Measurements from ENCODE around the gene ODC1. TPM values are rescaled to one million over a fixed set of nuclear protein-coding genes. Genes with fewer than 3 reads are reported as not detected.

The ODC1 gene
- total and polyA plus RNA-seq, 2 experiments from 2014 or later: 23.3 to 70.3 TPM

GRCh38 chr2:10408649-10409579 lies 39.2 kb downstream of the ODC1 start:
- Histone ChIP-seq H2AFZ (peak overlapping the region; percentile 13; the same call in 1 of the 2 replicates), H3K36me3 (ENCODE audit: insufficient read depth) (no peaks in the 10 kb centered on the region), H3F3A (replicated peaks; ENCODE audit: low read depth) (no peaks in the 10 kb centered on the region), H3K27ac (ENCODE audit: low read depth) (no peak overlapping the region), H4K20me1 (replicated peaks; ENCODE audit: insufficient read depth) (no peaks in the 10 kb centered on the region), H3K4me1 (ENCODE audit: insufficient read depth) (no peaks in the 10 kb centered on the region; the same call in 1 of the 2 replicates), H3K79me2 (replicated peaks; ENCODE audit: insufficient read depth) (no peaks in the 10 kb centered on the region), H3K27me3 (ENCODE audit: insufficient read depth) (no peaks in the 10 kb centered on the region), H3K4me3 (no peak overlapping the region), H3K4me2 (0 out of 2 replicates have a peak overlapping the region, but pooled peaks have one; percentile 51), H3K9me2 (ENCODE audit: insufficient read depth) (no peaks in the 10 kb centered on the region)
- H3K4me3 Mint-ChIP-seq: no peak overlapping the region; the same call in 2 of the 3 replicates
- no peaks in the 10 kb centered on the region; the same call in 2 of the 3 replicates for H3K9me3 Mint-ChIP-seq
- no peak overlapping the region; the same call in 1 of the 2 replicates for H3K27ac Mint-ChIP-seq
- H3K36me3 Mint-ChIP-seq (ENCODE audit: low read depth): no peaks in the 10 kb centered on the region
- peak; percentile 91 for DNase-seq (ENCODE audit: low spot score)
- peaks cover 14% of the 10 kb centered on the region for H3K4me1 Mint-ChIP-seq
- TF ChIP-seq REST (IDR thresholded peaks at IDR 0.05; ENCODE audit: unreplicated experiment) (no peak), ZNF462 (CRISPR knock-in tag; IDR thresholded peaks at IDR 0.05) (no peak), EZH2phosphoT487 (IDR thresholded peaks at IDR 0.05; ENCODE audit: unreplicated experiment) (no peak), CTCF (conservative IDR thresholded peaks at IDR 0.05; ENCODE audit: low read depth in 2 of 2) (peak; percentile 85 to 99), CREB1 (CRISPR knock-in tag; IDR thresholded peaks at IDR 0.05; ENCODE audit: low read depth) (peak; percentile 62)
- H3K27me3 Mint-ChIP-seq (ENCODE audit: insufficient read depth, low read depth, poor library complexity): peaks cover 15% of the 10 kb centered on the region
- ATAC-seq: peak; percentile 90
